HG03025 (cell line): Measurements from ENCODE around the gene KLRG1.

Experiments used
- ATAC-seq: cut with Tn5 transposase; IDR thresholded peaks from one replicate; pipeline ENCODE4 v1.9.1; 2021; ENCODE audit warnings: mild to moderate bottlenecking, moderate library complexity; ENCODE audit not compliant: unreplicated experiment, low FRiP score

KLRG1 gene

GRCh38 chr12:8989413-8989812 is at the start of gene KLRG1:
TSS of gene KLRG1 (plus strand) at chr12:8989546. CDS start at chr12:8989636, 90 bp downstream.
- ATAC-seq, result no peak

- no peak for ATAC-seq
These were observed 47.5 kb upstream of the KLRG1 start for GRCh38 chr12:8941691-8942478.

GRCh38 chr12:8943565-8944186 is 45.7 kb upstream of the KLRG1 start:
- no peak for ATAC-seq

GRCh38 chr12:8946733-8947132 is 42.6 kb upstream of the KLRG1 start:
- ATAC-seq, result no peak

- no peak for ATAC-seq
These were observed 41.6 kb upstream of the KLRG1 start for GRCh38 chr12:8947737-8948136.

GRCh38 chr12:8948701-8949341 is 40.5 kb upstream of the KLRG1 start:
- ATAC-seq, result no peak

GRCh38 chr12:8949342-8950220 is 39.8 kb upstream of the KLRG1 start, which contains the start of gene M6PR:
TSS of gene M6PR (minus strand) at chr12:8949645. CDS start at chr12:8946404, 3,241 bp downstream.
- peak; percentile 89 for ATAC-seq

- ATAC-seq, result peak; percentile 15
These were observed 39.2 kb upstream of the KLRG1 start for GRCh38 chr12:8950221-8950527.

- ATAC-seq, result no peak
These were observed 38.5 kb upstream of the KLRG1 start for GRCh38 chr12:8950702-8951478.

GRCh38 chr12:8951744-8952143 is 37.6 kb upstream of the KLRG1 start:
- no peak for ATAC-seq

GRCh38 chr12:8953773-8954402 is 35.5 kb upstream of the KLRG1 start:
- no peak for ATAC-seq

- ATAC-seq, result no peak
These were observed 33.3 kb upstream of the KLRG1 start for GRCh38 chr12:8956073-8956472.

- no peak for ATAC-seq
These were observed 32.6 kb upstream of the KLRG1 start for GRCh38 chr12:8956772-8957171.

GRCh38 chr12:8957561-8957960 is 31.8 kb upstream of the KLRG1 start:
- no peak for ATAC-seq

- no peak for ATAC-seq
These were observed 31.3 kb upstream of the KLRG1 start for GRCh38 chr12:8958066-8958465.

- ATAC-seq, result no peak
These were observed 29.2 kb upstream of the KLRG1 start for GRCh38 chr12:8960176-8960575.

GRCh38 chr12:8968761-8969160 is 20.6 kb upstream of the KLRG1 start:
- ATAC-seq, result no peak

- ATAC-seq, result no peak
These were observed 19.4 kb upstream of the KLRG1 start for GRCh38 chr12:8969861-8970411.

GRCh38 chr12:8970432-8970831 is 18.9 kb upstream of the KLRG1 start:
- ATAC-seq, result no peak
